CD14-positive monocyte (primary cell): Measurements from ENCODE around the gene UQCRQ. TPM values are rescaled to one million over a fixed set of nuclear protein-coding genes. Genes with fewer than 3 reads are reported as not detected.

Experiments used
- DNase-seq, 3 donors: peaks; one replicate each; pipeline ENCODE4 v3.0.0-alpha.2; 2011 to 2022
- H2AFZ ChIP-seq: 2 replicates; pipeline ENCODE4 v1.6.0; 2012; ENCODE audit warnings: mild to moderate bottlenecking, low read depth, low read length, inconsistent platforms; ENCODE audit not compliant: insufficient read depth, poor library complexity, severe bottlenecking
- H3K27ac ChIP-seq, 2 donors: 1 replicate in 1 of 2; 2 replicates in 1 of 2; pipeline ENCODE4 v1.5.1; 2012 to 2013; ENCODE audit warnings: low read length in 2 of 2, control low read depth in 1 of 2, inconsistent platforms in 1 of 2, low read depth in 1 of 2, mild to moderate bottlenecking in 1 of 2
- H3K27me3 ChIP-seq, 2 donors: one replicate each; pipeline versions ENCODE4 v1.6.0 to v1.6.1; 2011 to 2013; ENCODE audit warnings: low read length in 2 of 2; ENCODE audit not compliant: control insufficient read depth in 2 of 2, insufficient read depth in 2 of 2
- H3K36me3 ChIP-seq, 2 donors: replicated peaks in 1 of 2; 1 replicate in 1 of 2; 2 replicates in 1 of 2; pipeline versions ENCODE4 v1.5.1 to v1.6.1; 2012 to 2013; ENCODE audit warnings: low read length in 2 of 2, control low read depth in 1 of 2, inconsistent platforms in 1 of 2, mild to moderate bottlenecking in 1 of 2; ENCODE audit not compliant: insufficient read depth in 2 of 2, control insufficient read depth in 1 of 2
- H3K4me1 ChIP-seq, 2 donors: 1 replicate in 1 of 2; 2 replicates in 1 of 2; pipeline versions ENCODE4 v1.5.1 to v1.6.1; 2012 to 2013; ENCODE audit warnings: low read length in 2 of 2, control low read depth in 1 of 2, inconsistent platforms in 1 of 2, mild to moderate bottlenecking in 1 of 2, moderate library complexity in 1 of 2; ENCODE audit not compliant: insufficient read depth in 2 of 2, control insufficient read depth in 1 of 2
- H3K4me2 ChIP-seq: replicated peaks from 2 replicates; pipeline ENCODE3; 2012; ENCODE audit warnings: low read length, moderate library complexity, mild to moderate bottlenecking; ENCODE audit not compliant: poor library complexity, severe bottlenecking; ENCODE audit errors: extremely low read depth
- H3K4me3 ChIP-seq, 3 experiments: fragments of 200-600 bp in 1 of 3; sonication (generic) in 1 of 3; replicated peaks in 1 of 3; 1 replicate in 2 of 3; 2 replicates in 1 of 3; pipeline ENCODE4 v1.5.1; 2011 to 2013; ENCODE audit warnings: low read length in 3 of 3, mild to moderate bottlenecking in 3 of 3, control low read depth in 2 of 3, low read depth in 2 of 3, inconsistent platforms in 1 of 3, moderate library complexity in 1 of 3
- H3K79me2 ChIP-seq: 2 replicates; pipeline ENCODE4 v1.6.0; 2012; ENCODE audit warnings: mild to moderate bottlenecking, control low read depth, inconsistent platforms, low read length, moderate library complexity; ENCODE audit not compliant: insufficient read depth
- H3K9ac ChIP-seq: 2 replicates; pipeline ENCODE4 v1.6.0; 2017; ENCODE audit warnings: low read length, mild to moderate bottlenecking; ENCODE audit not compliant: insufficient read depth, poor library complexity, severe bottlenecking
- H3K9me3 ChIP-seq, 2 donors: replicated peaks in 1 of 2; 1 replicate in 1 of 2; 2 replicates in 1 of 2; pipeline versions ENCODE4 v1.5.1 to v1.6.1; 2012 to 2013; ENCODE audit warnings: low read length in 2 of 2, control low read depth in 1 of 2; ENCODE audit not compliant: control insufficient read depth in 1 of 2, insufficient read depth in 1 of 2
- H4K20me1 ChIP-seq: 2 replicates; pipeline ENCODE4 v1.6.0; 2012; ENCODE audit warnings: mild to moderate bottlenecking, low read length, control low read depth, moderate library complexity; ENCODE audit not compliant: insufficient read depth
- H3K27ac Mint-ChIP-seq, 7 donors: one replicate each; pipeline ENCODE4 v1.8.0; 2020; ENCODE audit warnings: mild to moderate bottlenecking in 7 of 7, mixed read lengths in 7 of 7, moderate library complexity in 6 of 7, inconsistent platforms in 2 of 7
- H3K27me3 Mint-ChIP-seq, 3 donors: one replicate each; pipeline ENCODE4 v1.8.0; 2021 to 2022; ENCODE audit warnings: low read depth in 3 of 3, mild to moderate bottlenecking in 3 of 3, mixed read lengths in 3 of 3, moderate library complexity in 3 of 3, inconsistent platforms in 1 of 3
- H3K36me3 Mint-ChIP-seq, 2 donors: one replicate each; pipeline ENCODE4 v1.8.0; 2020; ENCODE audit warnings: mixed read lengths in 2 of 2, inconsistent platforms in 1 of 2, mild to moderate bottlenecking in 1 of 2
- H3K4me1 Mint-ChIP-seq: one replicate; pipeline ENCODE4 v1.8.0; 2020; ENCODE audit warnings: mild to moderate bottlenecking, mixed read lengths
- H3K4me3 Mint-ChIP-seq, 2 donors: one replicate each; pipeline ENCODE4 v1.8.0; 2020; ENCODE audit warnings: mild to moderate bottlenecking in 2 of 2, mixed read lengths in 2 of 2, moderate library complexity in 1 of 2
- H3K9me3 Mint-ChIP-seq, 7 donors: one replicate each; pipeline ENCODE4 v1.8.0; 2020 to 2022; ENCODE audit warnings: mixed read lengths in 7 of 7, mild to moderate bottlenecking in 6 of 7, moderate library complexity in 6 of 7, inconsistent platforms in 2 of 7
- CTCF ChIP-seq: fragments of 200-600 bp; IDR thresholded peaks from one replicate; pipeline ENCODE4 v1.8.0; 2022; ENCODE audit warnings: antibody characterized with exemption, mild to moderate bottlenecking
- WGBS: methylation state at CpG from one replicate; pipeline ENCODE4 v1.1.5; 2013; ENCODE audit warnings: missing lambda C conversion rate; ENCODE audit not compliant: insufficient coverage; 5-methylcytosine and 5-hydroxymethylcytosine counted together
- intact Hi-C, 2 donors: fragments of 100-400 bp; cut with micrococcal nuclease; formaldehyde crosslinking; loops; one replicate each; pipeline versions ENCODE4 v1.15.0 to v1.15.1; 2023
- polyA plus RNA-seq, 3 donors: library from polyadenylated mRNA; depleted of rRNA in 1 of 3; unstranded in 2 of 3; stranded (reverse) in 1 of 3; fragments of 300-500 nt in 2 of 3; fragments of >200 nt in 1 of 3; fragmentation: Illumina TruSeq in 2 of 3; gene quantifications; 1 replicate in 2 of 3; 2 replicates in 1 of 3; pipeline ENCODE4 v1.2.3, GENCODE V29; 2012 to 2021

UQCRQ gene
- polyA plus RNA-seq, 3 donors = 81.6 to 880 (median 879) TPM

GRCh38 chr5:132828846-132829494 lies 37.5 kb upstream of the UQCRQ start:
- H3K27me3 Mint-ChIP-seq = peaks cover 67 to 85% (median 67%) of the 10 kb centered on the region in 3 donors

More at GRCh38 chr5:132828846-132829494, 37.5 kb upstream of the UQCRQ start:
- Histone ChIP-seq H3K9ac (no peak overlapping the region), H3K27me3 (peaks cover 36 to 65% of the 10 kb centered on the region in 2 donors), H3K36me3 (peaks cover 0 to 32% of the 10 kb centered on the region in 2 donors), H4K20me1 (peaks cover 59% of the 10 kb centered on the region), H3K4me2 (peak overlapping the region; percentile 82), H3K79me2 (peaks cover 11% of the 10 kb centered on the region), H3K4me1 (peaks cover 17 to 36% of the 10 kb centered on the region in 2 donors), H3K9me3 (peaks cover 0 to 12% of the 10 kb centered on the region in 2 donors), H2AFZ (no peak overlapping the region), H3K4me3 (peak overlapping the region in 1 of 3 experiments; percentile 76), H3K27ac (no peak overlapping the region)
- WGBS = 79% methylated on average over 4 of the region's 4 CpGs
- no peak for DNase-seq
- intact Hi-C loops = loop anchor here in 1 of 2 donors (10.0 kb wide), 1 partner anchor 324 kb away; no protein-coding TSS in a partner anchor
- H3K27ac Mint-ChIP-seq = peak overlapping the region in 1 of 7 donors; percentile 27
- peak overlapping the region; percentile 91 to 96 for H3K4me3 Mint-ChIP-seq
- H3K9me3 Mint-ChIP-seq = peaks cover 0 to 20% (median 15%) of the 10 kb centered on the region in 7 donors
- H3K4me1 Mint-ChIP-seq = peaks cover 31% of the 10 kb centered on the region
- no peak for TF ChIP-seq CTCF
- H3K36me3 Mint-ChIP-seq = peaks cover 38 to 42% of the 10 kb centered on the region in 2 donors
